ENCODE measurements around the gene DHX35. TPM values are rescaled to one million over a fixed set of nuclear protein-coding genes. Genes with fewer than 3 reads are reported as not detected.

Gene DHX35, protein sequence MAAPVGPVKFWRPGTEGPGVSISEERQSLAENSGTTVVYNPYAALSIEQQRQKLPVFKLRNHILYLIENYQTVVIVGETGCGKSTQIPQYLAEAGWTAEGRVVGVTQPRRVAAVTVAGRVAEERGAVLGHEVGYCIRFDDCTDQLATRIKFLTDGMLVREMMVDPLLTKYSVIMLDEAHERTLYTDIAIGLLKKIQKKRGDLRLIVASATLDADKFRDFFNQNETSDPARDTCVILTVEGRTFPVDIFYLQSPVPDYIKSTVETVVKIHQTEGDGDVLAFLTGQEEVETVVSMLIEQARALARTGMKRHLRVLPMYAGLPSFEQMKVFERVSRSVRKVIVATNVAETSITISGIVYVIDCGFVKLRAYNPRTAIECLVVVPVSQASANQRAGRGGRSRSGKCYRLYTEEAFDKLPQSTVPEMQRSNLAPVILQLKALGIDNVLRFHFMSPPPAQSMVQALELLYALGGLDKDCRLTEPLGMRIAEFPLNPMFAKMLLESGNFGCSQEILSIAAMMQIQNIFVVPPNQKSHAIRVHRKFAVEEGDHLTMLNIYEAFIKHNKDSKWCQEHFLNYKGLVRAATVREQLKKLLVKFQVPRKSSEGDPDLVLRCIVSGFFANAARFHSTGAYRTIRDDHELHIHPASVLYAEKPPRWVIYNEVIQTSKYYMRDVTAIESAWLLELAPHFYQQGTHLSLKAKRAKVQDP
- 8.6 and 10.7 TPM in 2 replicates for total RNA-seq

GRCh38 chr20:38962044-38962927 is at the start of gene DHX35:
DHX35 (plus strand) TSS chr20:38962344; CDS start chr20:38962368, 24 bp downstream.

GRCh38 chr20:38926142-38926933 is 35.8 kb upstream of the DHX35 start, which contains the start of gene FAM83D:
FAM83D (plus strand) TSS chr20:38926417; CDS start chr20:38926443, 26 bp downstream.

Other genes starting within 250 kb of the DHX35 start
- gene SLC32A1, start 237.9 kb upstream of the DHX35 start, total RNA-seq: under 0.01 TPM in 1 of 2 replicates, not detected in the other
- 5.9 and 7.5 TPM in 2 replicates for gene ACTR5, start 213.9 kb upstream of the DHX35 start, total RNA-seq
- gene PPP1R16B, start 156.6 kb upstream of the DHX35 start, total RNA-seq: 0.58 and 2.0 TPM in 2 replicates
- gene FAM83D, start 35.9 kb upstream of the DHX35 start, total RNA-seq: 3.7 and 32.2 TPM in 2 replicates